Epithelial cell of esophagus (primary cell): Measurements from ENCODE around the gene RGS14.

Source experiments
- DNase-seq: peaks from one replicate; pipeline ENCODE4 v3.0.0; 2010; ENCODE audit warnings: low read depth
- H3K4me3 ChIP-seq: 2 replicates; pipeline ENCODE4 v1.5.1; 2011; ENCODE audit warnings: mild to moderate bottlenecking, low read length, control low read depth
- CTCF ChIP-seq: IDR thresholded peaks from 2 replicates; pipeline ENCODE4 v1.5.1; 2011; ENCODE audit warnings: low read depth, mild to moderate bottlenecking, low read length, control low read depth, inconsistent platforms; ENCODE audit not compliant: insufficient read depth; ENCODE audit errors: missing control alignments

The RGS14 gene

GRCh38 chr5:177367323-177367848 is 9.7 kb downstream of the RGS14 start:
- TF ChIP-seq CTCF, result no peak
- H3K4me3 ChIP-seq, result peak overlapping the region; percentile 41

GRCh38 chr5:177367981-177368868 is 10.5 kb downstream of the RGS14 start:
- H3K4me3 ChIP-seq, result no peak overlapping the region
- peak; percentile 57 for DNase-seq
- TF ChIP-seq CTCF, result no peak

More at GRCh38 chr5:177367323-177367848, 9.7 kb downstream of the RGS14 start:
- DNase-seq, result no peak

GRCh38 chr5:177368869-177369644 is 11.3 kb downstream of the RGS14 start:
- DNase-seq, result peak; percentile 44
- H3K4me3 ChIP-seq, result no peak overlapping the region
- peak; percentile 75 for TF ChIP-seq CTCF

- no peak for TF ChIP-seq CTCF
- no peak for DNase-seq
- H3K4me3 ChIP-seq, result no peak overlapping the region
Measured at GRCh38 chr5:177369645-177370440, 12.1 kb downstream of the RGS14 start.

GRCh38 chr5:177370488-177371119 is 12.9 kb downstream of the RGS14 start:
- peak; percentile 53 for TF ChIP-seq CTCF
- peak overlapping the region; percentile 55 for H3K4me3 ChIP-seq
- peak; percentile 86 for DNase-seq
